SU-DHL-6 (cell line): ENCODE results near the gene CDH13.

ENCODE experiments used
- H2AFZ ChIP-seq: fragments of 200-600 bp; sonication (generic); 2 replicates; pipeline ENCODE4 v1.6.1; 2014; ENCODE audit warnings: low read depth, mild to moderate bottlenecking, moderate library complexity, mixed read lengths, antibody characterized with exemption, low read length; ENCODE audit not compliant: severe bottlenecking
- H3F3A ChIP-seq: fragments of 200-600 bp; shearing (Covaris generic); 2 replicates; pipeline ENCODE4 v1.6.0; 2016; ENCODE audit warnings: antibody characterized with exemption, mild to moderate bottlenecking; ENCODE audit not compliant: insufficient read depth
- H3K27ac ChIP-seq: fragments of 200-600 bp; sonication (generic); 2 replicates; pipeline ENCODE4 v1.5.1; 2016; ENCODE audit warnings: low read depth, mild to moderate bottlenecking, low read length, moderate library complexity, mixed read lengths
- H3K27me3 ChIP-seq: fragments of 200-600 bp; sonication (generic), shearing (Covaris generic); 2 replicates; pipeline ENCODE4 v1.6.0; 2014; ENCODE audit warnings: mild to moderate bottlenecking, low read length
- H3K36me3 ChIP-seq: fragments of 200-600 bp; sonication (generic); 2 replicates; pipeline ENCODE4 v1.6.1; 2014; ENCODE audit warnings: mild to moderate bottlenecking, low read length, mixed read lengths
- H3K4me2 ChIP-seq: fragments of 300-600, 200-600 bp; shearing (Covaris generic), sonication (generic); 2 replicates; pipeline ENCODE4 v1.6.0; 2014; ENCODE audit warnings: low read length, low read depth, mild to moderate bottlenecking; ENCODE audit not compliant: poor library complexity, severe bottlenecking
- H3K4me3 ChIP-seq: fragments of 200-600 bp; sonication (generic); 2 replicates; pipeline ENCODE4 v1.5.1; 2014; ENCODE audit warnings: antibody characterized with exemption, low read length, mild to moderate bottlenecking, mixed read lengths; ENCODE audit not compliant: insufficient read depth, poor library complexity, severe bottlenecking
- H3K79me2 ChIP-seq: fragments of 200-600 bp; sonication (generic); 2 replicates; pipeline ENCODE4 v1.6.1; 2014; ENCODE audit warnings: mild to moderate bottlenecking, low read length, moderate library complexity; ENCODE audit not compliant: insufficient read depth
- H3K9ac ChIP-seq: fragments of 200-600 bp; sonication (generic); 2 replicates; pipeline ENCODE4 v1.7.0; 2014; ENCODE audit warnings: mild to moderate bottlenecking, low read length
- H3K9me2 ChIP-seq: fragments of 200-600 bp; sonication (generic); replicated peaks from 2 replicates; pipeline ENCODE4 v1.6.1; 2014; ENCODE audit warnings: low read length; ENCODE audit not compliant: insufficient read depth
- H3K9me3 ChIP-seq: fragments of 200-600 bp; sonication (generic); 2 replicates; pipeline ENCODE4 v1.6.1; 2014; ENCODE audit warnings: low read length, mixed read lengths; ENCODE audit not compliant: insufficient read depth
- H4K20me1 ChIP-seq: fragments of 200-600 bp; sonication (generic); 2 replicates; pipeline ENCODE4 v1.6.1; 2014; ENCODE audit warnings: low read depth, mild to moderate bottlenecking, antibody characterized with exemption, low read length, moderate library complexity, mixed read lengths
- EZH2phosphoT487 ChIP-seq: fragments of 200-600 bp; sonication (generic), shearing (Covaris generic); conservative IDR thresholded peaks from 2 replicates; pipeline ENCODE4 v1.6.1; 2018; ENCODE audit warnings: mild to moderate bottlenecking, antibody characterized with exemption, low read length, moderate library complexity, mixed read lengths
- TF ChIP-seq, protein P1 (sequence below): fragments of 200-600 bp; sonication (generic); IDR thresholded peaks from one replicate; pipeline ENCODE4 v1.5.1; 2017; ENCODE audit warnings: antibody characterized with exemption, mild to moderate bottlenecking, low read length, moderate library complexity; ENCODE audit not compliant: insufficient read depth, poor library complexity, severe bottlenecking

The CDH13 gene

DNA sequence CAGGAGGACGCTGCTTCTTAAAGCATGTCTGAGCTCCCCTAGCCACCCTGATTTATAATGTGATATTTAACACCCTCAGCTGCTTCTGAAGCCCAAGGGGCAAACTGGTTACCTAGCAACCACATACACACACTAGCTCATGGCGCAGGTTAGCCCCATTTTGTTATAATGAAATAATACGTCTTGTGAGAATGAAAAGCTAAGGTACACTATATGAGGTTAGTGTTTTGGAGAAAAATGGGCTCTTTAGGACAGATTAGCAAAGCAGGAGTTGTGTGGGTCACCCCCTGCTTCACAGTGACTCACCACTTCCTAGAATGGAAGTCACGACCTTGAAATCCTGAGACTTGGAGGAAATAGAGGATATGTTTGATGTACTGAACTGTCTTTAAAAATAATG, 776.2 kb downstream of the CDH13 start:
- no peaks in the 10 kb centered on the region for H3K27me3 ChIP-seq
- H3K9me2 ChIP-seq, result no peaks in the 10 kb centered on the region
- H3K4me2 ChIP-seq, result no peak overlapping the region
- H2AFZ ChIP-seq, result no peak overlapping the region
- H3K27ac ChIP-seq, result no peak overlapping the region
- H3K9ac ChIP-seq, result no peak overlapping the region
- TF ChIP-seq EZH2phosphoT487, result no peak
- TF ChIP-seq, protein P1, sequence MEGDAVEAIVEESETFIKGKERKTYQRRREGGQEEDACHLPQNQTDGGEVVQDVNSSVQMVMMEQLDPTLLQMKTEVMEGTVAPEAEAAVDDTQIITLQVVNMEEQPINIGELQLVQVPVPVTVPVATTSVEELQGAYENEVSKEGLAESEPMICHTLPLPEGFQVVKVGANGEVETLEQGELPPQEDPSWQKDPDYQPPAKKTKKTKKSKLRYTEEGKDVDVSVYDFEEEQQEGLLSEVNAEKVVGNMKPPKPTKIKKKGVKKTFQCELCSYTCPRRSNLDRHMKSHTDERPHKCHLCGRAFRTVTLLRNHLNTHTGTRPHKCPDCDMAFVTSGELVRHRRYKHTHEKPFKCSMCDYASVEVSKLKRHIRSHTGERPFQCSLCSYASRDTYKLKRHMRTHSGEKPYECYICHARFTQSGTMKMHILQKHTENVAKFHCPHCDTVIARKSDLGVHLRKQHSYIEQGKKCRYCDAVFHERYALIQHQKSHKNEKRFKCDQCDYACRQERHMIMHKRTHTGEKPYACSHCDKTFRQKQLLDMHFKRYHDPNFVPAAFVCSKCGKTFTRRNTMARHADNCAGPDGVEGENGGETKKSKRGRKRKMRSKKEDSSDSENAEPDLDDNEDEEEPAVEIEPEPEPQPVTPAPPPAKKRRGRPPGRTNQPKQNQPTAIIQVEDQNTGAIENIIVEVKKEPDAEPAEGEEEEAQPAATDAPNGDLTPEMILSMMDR, result no peak
- no peaks in the 10 kb centered on the region for H3K36me3 ChIP-seq
- H3K79me2 ChIP-seq, result no peaks in the 10 kb centered on the region
- no peak overlapping the region for H3K4me3 ChIP-seq
- no peaks in the 10 kb centered on the region for H3K9me3 ChIP-seq
- H4K20me1 ChIP-seq, result no peaks in the 10 kb centered on the region
- no peaks in the 10 kb centered on the region for H3F3A ChIP-seq

DNA sequence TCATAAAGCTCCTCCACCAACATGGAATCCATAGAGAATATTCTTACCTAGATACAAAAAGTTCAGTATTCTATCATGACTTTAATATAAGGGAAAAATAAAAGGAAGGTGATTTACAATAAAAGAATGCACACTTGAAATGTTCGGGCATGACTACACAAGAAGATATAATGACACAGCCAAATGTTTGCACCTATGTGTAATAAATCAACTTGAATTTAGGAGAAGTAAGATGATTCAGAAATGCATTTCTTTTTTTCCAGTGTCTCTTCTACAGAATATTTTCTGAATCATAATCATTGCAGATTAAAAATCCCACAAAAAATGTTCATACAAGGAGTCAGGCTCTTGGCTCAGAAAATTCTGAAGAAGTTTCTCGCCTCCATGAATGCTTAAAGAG, 777.0 kb downstream of the CDH13 start:
- Histone ChIP-seq H3K27me3 (no peaks in the 10 kb centered on the region), H2AFZ (no peak overlapping the region), H4K20me1 (no peaks in the 10 kb centered on the region), H3K4me2 (no peak overlapping the region), H3K9me2 (no peaks in the 10 kb centered on the region), H3F3A (no peaks in the 10 kb centered on the region), H3K27ac (no peak overlapping the region), H3K79me2 (no peaks in the 10 kb centered on the region), H3K36me3 (no peaks in the 10 kb centered on the region), H3K9me3 (no peaks in the 10 kb centered on the region), H3K4me3 (no peak overlapping the region), H3K9ac (no peak overlapping the region)
- TF ChIP-seq, protein P1, result no peak
- TF ChIP-seq EZH2phosphoT487, result no peak

DNA sequence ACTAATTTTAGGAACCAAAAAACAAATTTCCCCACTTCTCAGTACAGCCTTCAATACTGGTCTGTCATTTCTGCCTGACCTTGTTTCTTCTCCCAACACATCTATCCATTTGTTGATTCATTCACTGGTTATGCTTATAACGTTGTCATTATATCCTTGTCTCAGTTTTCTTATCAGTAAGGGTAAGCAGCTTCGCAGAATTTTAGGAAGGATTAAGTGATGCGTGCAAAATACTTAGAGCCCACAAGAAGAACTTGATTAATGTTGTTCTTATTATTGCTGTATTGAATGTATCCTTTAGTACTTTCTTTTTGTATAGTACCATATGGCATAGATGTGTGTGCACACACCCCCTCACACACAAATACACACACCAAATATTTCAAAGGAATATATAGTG, 777.5 kb downstream of the CDH13 start:
- Histone ChIP-seq H4K20me1 (no peaks in the 10 kb centered on the region), H3K4me2 (no peak overlapping the region), H3K9me3 (no peaks in the 10 kb centered on the region), H3K36me3 (no peaks in the 10 kb centered on the region), H3K9ac (no peak overlapping the region), H2AFZ (no peak overlapping the region), H3K27ac (no peak overlapping the region), H3K4me3 (no peak overlapping the region), H3K79me2 (no peaks in the 10 kb centered on the region), H3F3A (no peaks in the 10 kb centered on the region), H3K9me2 (no peaks in the 10 kb centered on the region), H3K27me3 (no peaks in the 10 kb centered on the region)
- TF ChIP-seq, protein P1, result no peak
- TF ChIP-seq EZH2phosphoT487, result no peak
